Activated CD4-positive, alpha-beta T cell treated with anti-CD3 and anti-CD28 coated beads for 24 hours (primary cell): Measurements from ENCODE around the gene EIF4G1.

Experiments
- DNase-seq, 2 donors: peaks; one replicate each; pipeline ENCODE4 v3.0.0-alpha.2; 2020; ENCODE audit warnings: low read depth in 2 of 2

EIF4G1 gene

GRCh38 chr3:184307915-184308314, 6.5 kb upstream of the EIF4G1 start:
- DNase-seq = no peak

- DNase-seq = no peak
Measured at GRCh38 chr3:184308744-184309143, 5.7 kb upstream of the EIF4G1 start.

- no peak for DNase-seq
Measured at GRCh38 chr3:184311633-184312032, 2.8 kb upstream of the EIF4G1 start.

- DNase-seq = peak; percentile 31 to 36
Measured at GRCh38 chr3:184314700-184315542, 515 bp downstream of the EIF4G1 start.

- no peak for DNase-seq
Measured at GRCh38 chr3:184315543-184315867, 1.1 kb downstream of the EIF4G1 start.

- no peak for DNase-seq
Measured at GRCh38 chr3:184315871-184316661, 1.7 kb downstream of the EIF4G1 start.

GRCh38 chr3:184316792-184317191, 2.4 kb downstream of the EIF4G1 start:
- no peak for DNase-seq

- DNase-seq = no peak
Measured at GRCh38 chr3:184317201-184317600, 2.8 kb downstream of the EIF4G1 start.

- peak; percentile 23 to 35 for DNase-seq
Measured at GRCh38 chr3:184320104-184320445, 5.7 kb downstream of the EIF4G1 start.

GRCh38 chr3:184321666-184322065, 7.3 kb downstream of the EIF4G1 start:
- DNase-seq = no peak

- no peak for DNase-seq
Measured at GRCh38 chr3:184322731-184323487, 8.5 kb downstream of the EIF4G1 start.

- DNase-seq = no peak
Measured at GRCh38 chr3:184323696-184324095, 9.3 kb downstream of the EIF4G1 start.

- no peak for DNase-seq
Measured at GRCh38 chr3:184325269-184325668, 10.9 kb downstream of the EIF4G1 start.

- peak in 1 of 2 donors; percentile 34 for DNase-seq
Measured at GRCh38 chr3:184325715-184326369, 11.4 kb downstream of the EIF4G1 start.

- DNase-seq = no peak
Measured at GRCh38 chr3:184327171-184327570, 12.8 kb downstream of the EIF4G1 start.

GRCh38 chr3:184328516-184328915, 14.1 kb downstream of the EIF4G1 start:
- DNase-seq = no peak

GRCh38 chr3:184332370-184333090, 18.1 kb downstream of the EIF4G1 start:
- no peak for DNase-seq

- DNase-seq = no peak
Measured at GRCh38 chr3:184333190-184333589, 18.8 kb downstream of the EIF4G1 start.

- no peak for DNase-seq
Measured at GRCh38 chr3:184333700-184334099, 19.3 kb downstream of the EIF4G1 start.

- peak in 1 of 2 donors; percentile 18 for DNase-seq
Measured at GRCh38 chr3:184334470-184335158, 20.2 kb downstream of the EIF4G1 start.

- no peak for DNase-seq
Measured at GRCh38 chr3:184335291-184335660, 20.9 kb downstream of the EIF4G1 start.
